GM18498 (cell line): Measurements from ENCODE around the gene DIS3L.
A peak's percentile ranks its signal among the peaks of the same experiment; 100 is the strongest.
"Not testable (repeated sequence)": the region's sequence is repeated elsewhere in the genome, so short reads cannot be mapped to it uniquely, and the experiment has no call there.

ENCODE experiments used
- ATAC-seq: cut with Tn5 transposase; IDR thresholded peaks from one replicate; pipeline ENCODE4 v1.9.1; 2021; ENCODE audit warnings: mild to moderate bottlenecking, moderate library complexity; ENCODE audit not compliant: unreplicated experiment

Gene DIS3L

DNA sequence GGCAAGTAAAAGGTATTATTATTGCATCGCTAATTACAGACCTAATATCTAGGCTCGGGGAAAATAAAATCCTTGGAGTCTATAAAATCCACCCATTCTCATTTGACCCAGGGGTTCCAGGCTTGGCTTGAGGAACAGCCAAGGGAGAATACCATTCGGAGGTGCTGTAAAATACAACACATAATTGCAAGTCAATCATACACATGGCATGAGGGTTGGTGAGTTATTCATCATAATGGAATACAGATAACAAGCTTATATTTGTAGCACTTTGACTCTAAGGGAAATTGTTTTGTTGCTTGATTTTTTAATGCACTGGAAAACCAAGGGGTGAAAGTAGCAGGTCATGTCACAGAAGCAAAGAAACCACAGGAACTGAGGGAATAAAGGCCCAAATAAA, 16.8 kb upstream of the DIS3L start:
- no peak for ATAC-seq

GRCh38 chr15:66278056-66278455, 15.3 kb upstream of the DIS3L start:
- ATAC-seq, result no peak

GRCh38 chr15:66278671-66279070, 14.7 kb upstream of the DIS3L start:
- ATAC-seq, result no peak

- no peak for ATAC-seq
These were observed 9.1 kb upstream of the DIS3L start for GRCh38 chr15:66284271-66284670.

DNA sequence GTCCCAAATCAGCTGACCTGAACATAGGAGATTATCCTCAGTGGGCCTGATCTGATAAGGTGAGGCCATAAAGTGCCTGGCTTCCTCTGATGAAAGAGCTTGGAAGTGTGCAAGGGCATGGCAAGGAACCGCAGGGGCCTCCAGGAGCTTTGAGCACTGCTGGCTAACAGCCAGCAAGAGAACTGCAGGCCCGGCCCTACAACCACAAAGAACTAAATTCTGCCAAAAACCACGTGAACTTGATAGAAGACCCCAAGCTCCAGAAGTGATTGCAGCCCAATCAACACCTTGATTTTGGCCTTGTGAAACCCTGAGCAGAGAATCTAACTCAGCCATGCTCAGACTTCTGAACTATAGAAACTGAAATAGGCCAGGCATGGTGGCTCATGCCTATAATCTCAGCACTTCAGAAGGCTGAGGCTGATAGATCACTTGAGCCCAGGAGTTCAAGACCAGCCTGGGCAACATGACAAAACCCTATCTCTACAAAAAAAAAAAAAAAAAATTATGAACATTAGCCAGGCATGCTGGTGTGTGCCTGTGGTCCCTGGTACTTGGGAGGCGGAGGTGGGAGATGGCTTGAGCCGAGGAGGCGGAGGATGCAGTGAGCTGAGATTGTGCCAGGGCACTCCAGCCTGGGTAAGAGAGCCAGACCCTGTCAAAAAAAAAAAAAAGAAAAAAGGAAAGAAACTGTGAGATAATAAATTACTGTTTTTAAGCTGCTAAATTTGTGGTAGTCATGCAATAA, 7.7 kb upstream of the DIS3L start:
- no peak for ATAC-seq

DNA sequence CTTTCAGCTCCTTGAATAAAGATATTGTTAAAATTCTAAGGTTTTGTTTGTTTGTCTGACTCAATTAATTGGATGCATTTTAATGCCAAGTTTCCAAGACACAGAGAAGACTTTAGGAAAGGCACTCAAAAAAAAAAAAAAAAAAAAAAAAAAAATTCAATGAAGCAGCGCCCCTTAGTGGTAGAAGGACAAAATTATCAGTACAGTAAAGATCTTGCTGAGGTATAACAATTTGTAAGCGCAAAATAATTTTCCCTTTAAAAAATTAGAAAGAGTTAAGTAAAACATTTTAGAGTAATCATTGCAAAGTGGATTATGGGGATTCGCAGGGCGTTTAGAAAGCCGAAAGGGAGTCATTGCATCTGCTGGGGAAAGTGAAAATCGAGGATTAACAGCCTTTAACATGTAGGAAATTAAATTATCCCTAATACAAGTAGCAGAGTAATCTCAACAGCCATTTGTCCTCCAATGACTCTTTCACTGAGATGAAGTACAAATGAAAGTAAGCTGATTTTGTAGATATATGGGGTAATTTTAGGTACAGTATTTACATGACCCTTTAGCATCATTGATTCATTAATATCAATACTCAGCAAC, 5.8 kb upstream of the DIS3L start:
- no peak for ATAC-seq

GRCh38 chr15:66288093-66288492, 5.3 kb upstream of the DIS3L start:
- ATAC-seq, result no peak

- ATAC-seq, result no peak
These were observed 4.7 kb upstream of the DIS3L start for GRCh38 chr15:66288551-66289185.

- no peak for ATAC-seq
These were observed 3.4 kb upstream of the DIS3L start for GRCh38 chr15:66290007-66290406.

GRCh38 chr15:66290518-66290917, 2.9 kb upstream of the DIS3L start:
- ATAC-seq, result no peak

- no peak for ATAC-seq
These were observed 1.4 kb upstream of the DIS3L start for GRCh38 chr15:66291816-66292570.

- ATAC-seq, result no peak
These were observed 573 bp upstream of the DIS3L start for GRCh38 chr15:66292571-66293418.

DNA sequence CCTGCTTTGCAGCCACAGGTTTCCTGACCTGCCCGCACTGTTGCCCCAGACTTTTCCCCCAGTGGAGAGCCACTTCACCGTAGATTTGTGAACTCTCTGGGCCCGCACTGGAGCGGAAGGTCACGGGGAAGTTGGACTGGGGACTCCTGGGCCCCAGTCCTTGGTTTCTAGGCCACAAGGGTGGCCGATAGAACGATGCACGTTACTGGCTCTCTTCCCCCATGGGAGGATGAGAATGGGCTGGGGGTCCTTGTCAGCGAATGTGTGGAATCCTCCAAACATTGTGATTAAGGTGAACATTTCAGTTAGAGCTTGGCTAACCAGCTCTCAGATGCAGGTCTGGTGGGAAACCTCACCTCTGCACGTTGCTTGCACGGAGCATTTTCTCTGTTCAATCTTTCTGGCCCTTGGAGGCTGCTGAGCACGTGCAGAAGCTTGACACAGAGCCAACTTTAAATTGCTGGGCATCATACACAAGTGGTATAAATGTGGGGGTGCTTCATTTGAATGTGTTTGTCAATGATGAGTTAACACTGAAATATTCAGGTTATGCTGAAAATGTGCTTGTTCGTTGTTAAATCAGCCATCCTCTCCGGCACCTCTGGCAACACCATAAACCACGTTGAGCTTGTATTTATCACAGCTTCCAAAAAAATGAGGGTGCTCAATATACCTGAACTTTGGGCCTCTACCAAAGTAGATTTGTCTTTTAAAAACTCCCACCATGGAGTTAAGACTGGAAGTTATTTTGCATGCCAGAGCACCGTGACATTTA, 976 bp downstream of the DIS3L start:
- peak; percentile 40 for ATAC-seq

GRCh38 chr15:66294932-66295235, 1.5 kb downstream of the DIS3L start:
- no peak for ATAC-seq

DNA sequence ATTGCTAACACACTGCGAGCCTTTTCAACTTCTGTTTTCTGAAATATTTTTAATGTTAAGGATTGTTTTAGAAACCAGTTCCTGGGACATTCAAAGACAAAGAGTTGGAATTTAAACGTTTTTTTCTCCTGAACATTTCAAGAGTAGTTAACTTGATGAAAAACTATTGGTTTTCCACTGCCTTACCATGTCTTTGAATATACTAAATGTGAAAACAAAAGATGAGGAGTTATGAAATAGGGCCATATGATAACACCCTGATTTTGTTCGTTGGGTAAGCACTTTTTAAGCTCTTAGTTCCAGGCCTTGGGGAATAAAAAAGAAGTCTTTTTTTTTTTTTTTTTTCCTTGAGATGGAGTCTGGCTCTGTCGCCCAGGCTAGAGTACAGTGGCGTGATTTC, 2.8 kb downstream of the DIS3L start:
- ATAC-seq, result no peak

- no peak for ATAC-seq
These were observed 5.5 kb downstream of the DIS3L start for GRCh38 chr15:66298803-66299251.

- ATAC-seq, result no peak
These were observed 9.3 kb downstream of the DIS3L start for GRCh38 chr15:66302489-66303278.

- not testable (repeated sequence) for ATAC-seq
These were observed 11.1 kb downstream of the DIS3L start for GRCh38 chr15:66304425-66304824.

DNA sequence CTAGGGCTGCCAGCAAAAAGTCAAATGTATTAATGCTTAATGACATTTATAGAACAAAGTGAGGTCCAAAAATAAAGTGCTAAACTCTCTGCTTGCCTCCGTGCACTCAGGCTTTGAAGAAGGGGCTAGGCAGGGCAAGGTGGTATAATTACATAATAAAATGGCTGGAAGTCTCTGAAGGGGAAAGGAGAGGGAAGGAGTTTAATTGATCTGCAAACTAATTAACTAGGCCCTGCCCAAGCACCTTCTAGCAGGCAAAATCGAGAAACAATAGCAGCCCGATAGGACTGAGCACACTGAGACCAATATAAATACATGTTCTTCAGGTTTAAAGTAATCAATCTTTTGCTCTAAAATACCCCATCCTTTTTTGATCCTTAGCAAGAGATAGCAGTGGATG, 13.0 kb downstream of the DIS3L start:
- no peak for ATAC-seq
